ENCODE data around the gene STRA8. TPM values are rescaled to one million over a fixed set of nuclear protein-coding genes. Genes with fewer than 3 reads are reported as not detected.
A peak's percentile ranks its signal among the peaks of the same experiment; 100 is the strongest.

STRA8 gene
- total RNA-seq, 1 experiment from 2014 or later: not detected

DNA sequence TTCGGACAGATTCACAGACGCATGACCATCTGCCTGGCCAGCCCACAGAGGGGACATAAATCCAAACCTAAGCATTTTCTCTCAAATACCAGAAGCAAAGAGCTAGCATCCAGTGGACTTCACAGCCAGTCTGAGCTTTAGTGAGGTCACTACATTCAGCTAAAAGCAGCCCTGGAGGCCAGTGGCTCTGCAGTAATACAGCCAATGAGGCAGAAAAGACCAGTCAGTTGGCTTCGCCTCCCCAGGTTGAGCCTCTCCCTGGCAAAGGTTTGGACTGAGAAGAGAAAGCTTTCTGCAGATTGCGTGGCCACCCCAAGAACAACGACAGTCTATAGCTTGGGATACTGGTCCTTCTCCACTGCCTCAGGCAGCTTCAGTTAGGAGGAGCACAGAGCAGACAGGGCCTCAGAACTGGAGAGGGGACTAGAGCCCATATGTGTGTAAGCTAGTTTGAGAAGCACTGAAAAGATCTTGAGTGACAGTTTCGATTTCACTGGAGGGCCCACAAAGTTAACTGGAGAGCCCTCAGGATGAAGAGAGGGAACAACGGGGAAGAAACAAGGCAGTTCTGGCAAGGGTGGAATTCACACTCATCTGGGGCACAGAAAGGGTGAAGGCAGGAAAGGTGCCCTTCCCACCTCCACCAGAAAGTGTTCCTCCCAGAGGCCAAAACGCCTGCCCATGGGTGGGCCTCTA lies 26.1 kb upstream of the STRA8 start:
- peak overlapping the region in 1 of 3 experiments; percentile 59; a peak in 1 of 7 replicates for H3K27ac Mint-ChIP-seq
- H3K9ac ChIP-seq (ENCODE audit: extremely low read depth, insufficient read length, low read length): no peak overlapping the region
- no peak overlapping the region for H3T11ph ChIP-seq (ENCODE audit: low read length)
- no peak overlapping the region for H4K91ac ChIP-seq (ENCODE audit: insufficient read length, low read depth, low read length)
- no peaks in the 10 kb centered on the region for H3K79me1 ChIP-seq (ENCODE audit: insufficient read depth, low read depth, low read length, poor library complexity, severe bottlenecking)
- H3K4me1 Mint-ChIP-seq: peaks cover 3 to 16% of the 10 kb centered on the region in 2 experiments; a peak in 2 of 4 replicates
- no peak overlapping the region for H3K14ac ChIP-seq (ENCODE audit: insufficient read depth, low read length)
- H3K79me2 ChIP-seq (ENCODE audit: insufficient read depth, low read length): no peaks in the 10 kb centered on the region
- DNase-seq: no peak
- no peak overlapping the region for H4K8ac ChIP-seq (replicated peaks; ENCODE audit: insufficient read length, low read depth, low read length)
- TF ChIP-seq, protein P1, sequence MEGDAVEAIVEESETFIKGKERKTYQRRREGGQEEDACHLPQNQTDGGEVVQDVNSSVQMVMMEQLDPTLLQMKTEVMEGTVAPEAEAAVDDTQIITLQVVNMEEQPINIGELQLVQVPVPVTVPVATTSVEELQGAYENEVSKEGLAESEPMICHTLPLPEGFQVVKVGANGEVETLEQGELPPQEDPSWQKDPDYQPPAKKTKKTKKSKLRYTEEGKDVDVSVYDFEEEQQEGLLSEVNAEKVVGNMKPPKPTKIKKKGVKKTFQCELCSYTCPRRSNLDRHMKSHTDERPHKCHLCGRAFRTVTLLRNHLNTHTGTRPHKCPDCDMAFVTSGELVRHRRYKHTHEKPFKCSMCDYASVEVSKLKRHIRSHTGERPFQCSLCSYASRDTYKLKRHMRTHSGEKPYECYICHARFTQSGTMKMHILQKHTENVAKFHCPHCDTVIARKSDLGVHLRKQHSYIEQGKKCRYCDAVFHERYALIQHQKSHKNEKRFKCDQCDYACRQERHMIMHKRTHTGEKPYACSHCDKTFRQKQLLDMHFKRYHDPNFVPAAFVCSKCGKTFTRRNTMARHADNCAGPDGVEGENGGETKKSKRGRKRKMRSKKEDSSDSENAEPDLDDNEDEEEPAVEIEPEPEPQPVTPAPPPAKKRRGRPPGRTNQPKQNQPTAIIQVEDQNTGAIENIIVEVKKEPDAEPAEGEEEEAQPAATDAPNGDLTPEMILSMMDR (conservative IDR thresholded peaks at IDR 0.05): no peak
- H3K4me2 ChIP-seq (ENCODE audit: insufficient read depth, insufficient read length, low read length): no peak overlapping the region
- no peaks in the 10 kb centered on the region for H3K9me3 ChIP-seq (ENCODE audit: control insufficient read depth, low read depth, low read length)
- no peak overlapping the region for H2BK5ac ChIP-seq (ENCODE audit: insufficient read length, low read length)
- no peak overlapping the region for H3K4me3 Mint-ChIP-seq
- no peak overlapping the region for H2BK20ac ChIP-seq (ENCODE audit: low read depth, low read length, poor library complexity, severe bottlenecking)
- H4K5ac ChIP-seq (ENCODE audit: insufficient read length, low read depth, low read length): no peak overlapping the region
- H3K9me3 Mint-ChIP-seq: no peaks in the 10 kb centered on the region
- no CpG with 5 or more reads among the region's 8 CpGs for WGBS (ENCODE audit: extremely low coverage, insufficient read length, low lambda C conversion rate)
- H3K18ac ChIP-seq (ENCODE audit: insufficient read length, low read depth, low read length): no peak overlapping the region
- H3K27me3 ChIP-seq (ENCODE audit: insufficient read depth, low read length): no peaks in the 10 kb centered on the region
- H3K27ac ChIP-seq (ENCODE audit: insufficient read length, low read depth, low read length): no peak overlapping the region
- H3K27me3 Mint-ChIP-seq (ENCODE audit: low read depth): peaks cover 10% of the 10 kb centered on the region
- no peak overlapping the region for H3K23ac ChIP-seq (ENCODE audit: insufficient read length, low read depth, low read length)
- no peak overlapping the region for H2AFZ ChIP-seq (ENCODE audit: low read length)
- 0 out of 2 replicates have a peak, but pooled peaks cover 2% of the 10 kb centered on the region for H3K4me1 ChIP-seq (ENCODE audit: insufficient read depth, low read length)
- peaks cover 8% of the 10 kb centered on the region for H3K23me2 ChIP-seq (ENCODE audit: insufficient read length, low read depth, low read length, poor library complexity, severe bottlenecking)
- H4K20me1 ChIP-seq (ENCODE audit: control insufficient read depth, insufficient read depth, insufficient read length): no peaks in the 10 kb centered on the region
- no peak overlapping the region for H2AK5ac ChIP-seq (ENCODE audit: insufficient read length, low read length)
- no peak overlapping the region for H3K56ac ChIP-seq (ENCODE audit: insufficient read length, low read depth, low read length)
- H2BK120ac ChIP-seq (ENCODE audit: low read depth, low read length, poor library complexity, severe bottlenecking): no peak overlapping the region
- H2BK15ac ChIP-seq (ENCODE audit: low read depth, low read length): no peak overlapping the region
- no peak overlapping the region for H2BK12ac ChIP-seq (ENCODE audit: insufficient read length, low read depth, low read length)
- no peak overlapping the region for H3K4ac ChIP-seq (ENCODE audit: low read depth, low read length)
- H3K36me3 Mint-ChIP-seq (ENCODE audit: insufficient read depth in 1 of 3, low read depth in 3 of 3): peaks cover 0 to 17% (median 8%) of the 10 kb centered on the region in 3 experiments; a peak in 6 of 7 replicates

All from H9 (cell line).